GM12873 (cell line): ENCODE data around the gene GAK.

Experiments used
- TF ChIP-seq, protein P1 (sequence below): IDR thresholded peaks from 2 replicates; pipeline ENCODE4 v1.5.1; 2012; ENCODE audit warnings: low read depth, mild to moderate bottlenecking, moderate library complexity, low read length, control low read depth; ENCODE audit not compliant: insufficient read depth; ENCODE audit errors: missing control alignments

GAK gene

DNA sequence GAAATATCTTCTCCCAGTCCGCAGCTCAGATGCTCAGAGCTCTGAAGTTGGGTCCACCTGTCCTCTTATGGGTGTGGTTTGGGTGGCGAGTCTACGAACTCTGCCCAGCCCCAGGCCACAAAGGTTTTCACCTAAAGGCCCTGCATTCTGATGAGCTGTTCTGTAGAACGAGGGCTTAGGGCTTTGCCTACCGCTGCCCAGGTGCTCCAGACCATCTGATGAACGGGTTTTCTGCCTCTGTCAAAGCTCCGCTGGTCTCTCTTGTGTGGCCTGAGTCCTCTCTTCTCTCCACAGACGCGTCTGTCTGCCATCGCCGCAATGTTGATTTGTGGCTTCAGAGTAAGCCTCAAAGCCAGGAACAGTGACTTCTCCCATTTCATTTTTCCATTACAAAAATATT lies 77.8 kb downstream of the GAK start:
- TF ChIP-seq, protein P1, sequence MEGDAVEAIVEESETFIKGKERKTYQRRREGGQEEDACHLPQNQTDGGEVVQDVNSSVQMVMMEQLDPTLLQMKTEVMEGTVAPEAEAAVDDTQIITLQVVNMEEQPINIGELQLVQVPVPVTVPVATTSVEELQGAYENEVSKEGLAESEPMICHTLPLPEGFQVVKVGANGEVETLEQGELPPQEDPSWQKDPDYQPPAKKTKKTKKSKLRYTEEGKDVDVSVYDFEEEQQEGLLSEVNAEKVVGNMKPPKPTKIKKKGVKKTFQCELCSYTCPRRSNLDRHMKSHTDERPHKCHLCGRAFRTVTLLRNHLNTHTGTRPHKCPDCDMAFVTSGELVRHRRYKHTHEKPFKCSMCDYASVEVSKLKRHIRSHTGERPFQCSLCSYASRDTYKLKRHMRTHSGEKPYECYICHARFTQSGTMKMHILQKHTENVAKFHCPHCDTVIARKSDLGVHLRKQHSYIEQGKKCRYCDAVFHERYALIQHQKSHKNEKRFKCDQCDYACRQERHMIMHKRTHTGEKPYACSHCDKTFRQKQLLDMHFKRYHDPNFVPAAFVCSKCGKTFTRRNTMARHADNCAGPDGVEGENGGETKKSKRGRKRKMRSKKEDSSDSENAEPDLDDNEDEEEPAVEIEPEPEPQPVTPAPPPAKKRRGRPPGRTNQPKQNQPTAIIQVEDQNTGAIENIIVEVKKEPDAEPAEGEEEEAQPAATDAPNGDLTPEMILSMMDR, result no peak

DNA sequence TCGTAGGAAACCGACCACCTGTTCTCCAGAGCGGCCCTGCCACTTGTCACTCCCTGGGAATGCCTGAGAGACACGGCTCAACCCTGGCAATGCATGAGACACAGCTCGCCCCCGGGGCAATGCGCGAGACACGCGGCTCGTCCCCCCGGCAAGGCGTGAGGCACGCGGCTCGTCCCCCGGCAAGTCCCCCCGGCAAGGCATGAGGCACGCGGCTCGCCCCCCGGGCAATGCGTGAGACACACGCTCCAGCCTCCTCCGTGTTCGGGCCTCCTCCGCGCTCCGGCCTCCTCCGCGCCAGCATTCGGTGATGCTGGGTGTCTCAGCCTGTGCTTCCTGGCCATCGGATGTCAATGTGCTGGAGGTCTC lies 78.7 kb downstream of the GAK start:
- TF ChIP-seq, protein P1, result no peak

DNA sequence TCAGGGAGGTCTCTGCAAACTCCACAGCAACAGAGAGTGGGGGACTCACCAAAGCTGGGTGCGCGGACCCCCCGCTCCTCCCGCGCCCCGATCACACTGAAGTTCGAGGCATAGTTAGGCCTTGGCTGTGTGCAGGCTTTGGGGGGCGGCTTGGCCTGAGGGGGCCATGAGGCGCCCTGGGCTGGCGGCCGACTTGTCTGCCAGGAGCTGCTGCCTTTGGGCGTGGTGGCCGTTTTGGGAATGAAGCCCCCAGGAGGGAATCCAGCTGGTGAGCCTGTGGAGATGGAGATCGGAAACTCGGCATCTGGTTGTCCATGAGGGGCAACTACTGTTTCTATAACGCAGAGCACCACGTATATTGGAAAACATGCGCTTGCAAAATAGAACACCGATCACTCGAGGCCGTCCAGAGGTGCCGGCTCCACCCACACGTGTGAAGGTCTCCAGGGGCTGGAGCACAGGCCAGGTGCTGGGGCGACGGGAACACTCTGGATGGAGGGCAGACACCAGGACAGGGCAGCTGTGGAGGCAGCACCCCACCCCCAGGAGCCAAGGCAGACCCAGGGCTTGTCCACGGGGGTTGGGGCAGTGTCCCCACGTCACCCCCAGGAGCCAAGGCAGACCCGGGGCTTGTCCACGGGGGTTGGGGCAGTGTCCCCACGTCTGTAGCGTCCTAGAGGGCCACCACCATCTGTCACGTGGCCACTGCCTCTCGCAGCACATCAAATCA lies 80.2 kb downstream of the GAK start:
- TF ChIP-seq, protein P1, result no peak

DNA sequence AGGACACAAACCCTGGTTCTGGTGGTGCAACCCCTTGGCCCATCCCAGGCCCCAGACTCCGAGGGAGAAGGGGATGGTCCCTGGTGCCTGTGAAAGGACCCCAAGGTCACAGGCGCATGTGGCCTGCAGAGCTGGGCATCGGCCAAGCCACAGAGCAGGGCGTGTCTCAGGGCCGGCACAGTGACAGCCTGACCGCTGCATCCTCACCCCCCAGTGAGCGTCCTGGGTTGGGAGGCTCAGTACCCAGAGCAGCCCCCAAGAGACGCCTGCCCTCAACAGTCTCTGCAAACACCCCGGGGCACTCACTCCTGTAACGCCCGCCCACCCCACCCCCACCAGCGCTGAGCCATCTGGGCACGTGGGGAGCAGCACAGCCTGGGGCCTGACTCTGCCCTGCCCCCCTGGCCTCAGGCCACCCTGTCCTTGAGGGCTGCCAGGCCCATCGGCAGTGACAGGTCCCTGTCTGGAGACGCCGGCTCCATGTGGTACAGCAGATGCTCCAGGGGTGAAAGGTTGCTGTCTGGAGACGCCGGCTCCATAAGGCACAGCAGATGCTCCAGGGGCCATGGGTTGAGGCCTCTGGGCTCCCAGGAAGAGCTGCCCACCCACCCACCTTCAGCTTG lies 81.7 kb downstream of the GAK start:
- TF ChIP-seq, protein P1, result no peak

DNA sequence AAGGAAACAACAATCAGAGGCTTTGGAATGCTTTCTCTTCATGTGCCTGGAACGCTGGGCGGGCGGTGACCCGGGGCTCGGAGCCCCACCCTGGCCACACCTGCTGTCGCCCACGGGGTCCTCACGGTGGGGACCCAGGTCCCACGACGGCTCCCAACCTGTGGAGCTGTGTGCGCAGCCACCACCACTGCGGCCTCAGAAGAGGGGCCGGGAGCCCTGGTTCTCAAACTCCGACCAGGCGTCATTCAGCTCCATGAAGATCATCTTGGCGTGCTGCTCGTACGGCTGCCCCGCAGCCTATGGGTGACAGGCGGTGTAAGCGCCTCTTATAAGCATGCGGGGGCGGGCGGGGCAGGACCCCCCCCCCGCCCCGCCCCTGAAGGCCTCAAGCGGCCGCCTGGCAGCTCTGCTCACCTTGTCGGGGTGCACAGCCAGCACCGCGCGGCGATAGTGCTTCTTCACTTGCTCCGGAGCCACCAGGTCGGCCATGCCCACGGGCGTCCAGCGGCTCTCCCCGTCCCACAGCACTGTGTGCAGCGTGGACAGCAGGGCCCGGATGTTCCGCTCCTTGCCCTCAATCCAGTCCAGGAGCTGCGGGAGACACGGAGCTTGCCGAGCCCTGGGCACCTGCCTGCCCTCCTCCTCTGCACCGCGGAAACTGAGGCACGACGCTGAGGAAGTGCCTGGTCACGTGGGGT lies 82.5 kb downstream of the GAK start:
- TF ChIP-seq, protein P1, result no peak

DNA sequence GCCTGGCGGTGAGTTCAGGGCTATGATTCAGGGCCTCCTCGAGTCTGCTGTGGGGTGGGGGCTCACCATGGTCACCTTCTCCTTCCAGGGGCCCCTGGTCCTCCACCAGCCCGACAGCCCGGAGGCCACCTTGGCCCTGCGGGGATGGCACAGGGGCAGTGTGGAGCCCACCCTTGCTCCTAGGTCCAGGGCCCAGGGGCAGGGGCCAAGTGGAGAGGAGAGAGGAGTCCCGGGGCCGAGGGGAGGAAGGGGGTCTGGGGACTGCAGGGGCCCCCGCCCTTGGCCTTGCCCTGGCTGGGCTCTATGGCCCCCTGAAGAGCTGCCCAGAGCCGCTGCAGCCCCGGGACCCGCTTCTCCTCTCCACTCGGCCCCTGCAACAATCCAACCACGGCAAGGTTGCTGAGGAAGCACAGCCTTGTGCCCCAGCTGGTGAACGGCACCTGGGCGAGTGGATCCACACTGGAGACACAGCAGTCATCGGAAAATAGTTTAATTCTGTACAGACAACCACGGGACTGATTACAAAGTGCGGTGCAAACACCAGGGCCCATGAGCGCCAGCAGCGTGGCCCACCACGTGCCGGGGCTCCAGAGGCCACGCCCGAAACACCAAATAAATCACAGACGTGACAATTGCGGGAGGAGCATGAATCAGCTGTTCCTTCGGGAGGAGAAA lies 83.2 kb downstream of the GAK start:
- TF ChIP-seq, protein P1, result no peak

GRCh38 chr4:848307-848691 lies 83.8 kb downstream of the GAK start:
- TF ChIP-seq, protein P1, result no peak
